Epithelial cell of esophagus (primary cell): ENCODE results near the gene SPATA18.
"Not testable (repeated sequence)": the region's sequence is repeated elsewhere in the genome, so short reads cannot be mapped to it uniquely, and the experiment has no call there.

ENCODE experiments used
- DNase-seq: peaks from one replicate; pipeline ENCODE4 v3.0.0; 2010; ENCODE audit warnings: low read depth
- H3K4me3 ChIP-seq: 2 replicates; pipeline ENCODE4 v1.5.1; 2011; ENCODE audit warnings: mild to moderate bottlenecking, low read length, control low read depth
- TF ChIP-seq, protein P1 (sequence below): IDR thresholded peaks from 2 replicates; pipeline ENCODE4 v1.5.1; 2011; ENCODE audit warnings: low read depth, mild to moderate bottlenecking, low read length, control low read depth, inconsistent platforms; ENCODE audit not compliant: insufficient read depth; ENCODE audit errors: missing control alignments

SPATA18 gene

DNA sequence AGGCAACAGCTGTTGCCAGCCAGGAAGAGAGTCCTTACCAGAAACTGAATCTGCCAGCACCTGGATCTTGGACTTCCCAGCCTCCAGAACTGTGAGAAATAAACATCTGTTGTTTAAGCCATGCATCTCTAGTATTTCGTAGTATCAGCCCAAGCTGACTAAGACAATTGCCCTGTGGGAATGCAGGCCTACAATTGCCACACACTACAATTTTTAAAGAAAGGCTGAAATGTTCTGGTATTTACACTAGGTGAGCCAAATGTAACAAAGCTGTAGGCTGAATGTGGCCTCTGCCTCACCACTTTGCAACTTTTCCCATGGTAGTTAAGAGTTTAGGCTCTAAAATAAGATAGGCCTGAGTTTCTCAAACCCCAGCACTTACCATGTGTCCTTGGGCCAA, 59.1 kb downstream of the SPATA18 start:
- TF ChIP-seq, protein P1, sequence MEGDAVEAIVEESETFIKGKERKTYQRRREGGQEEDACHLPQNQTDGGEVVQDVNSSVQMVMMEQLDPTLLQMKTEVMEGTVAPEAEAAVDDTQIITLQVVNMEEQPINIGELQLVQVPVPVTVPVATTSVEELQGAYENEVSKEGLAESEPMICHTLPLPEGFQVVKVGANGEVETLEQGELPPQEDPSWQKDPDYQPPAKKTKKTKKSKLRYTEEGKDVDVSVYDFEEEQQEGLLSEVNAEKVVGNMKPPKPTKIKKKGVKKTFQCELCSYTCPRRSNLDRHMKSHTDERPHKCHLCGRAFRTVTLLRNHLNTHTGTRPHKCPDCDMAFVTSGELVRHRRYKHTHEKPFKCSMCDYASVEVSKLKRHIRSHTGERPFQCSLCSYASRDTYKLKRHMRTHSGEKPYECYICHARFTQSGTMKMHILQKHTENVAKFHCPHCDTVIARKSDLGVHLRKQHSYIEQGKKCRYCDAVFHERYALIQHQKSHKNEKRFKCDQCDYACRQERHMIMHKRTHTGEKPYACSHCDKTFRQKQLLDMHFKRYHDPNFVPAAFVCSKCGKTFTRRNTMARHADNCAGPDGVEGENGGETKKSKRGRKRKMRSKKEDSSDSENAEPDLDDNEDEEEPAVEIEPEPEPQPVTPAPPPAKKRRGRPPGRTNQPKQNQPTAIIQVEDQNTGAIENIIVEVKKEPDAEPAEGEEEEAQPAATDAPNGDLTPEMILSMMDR = no peak
- DNase-seq = peak; percentile 51
- no peak overlapping the region for H3K4me3 ChIP-seq

DNA sequence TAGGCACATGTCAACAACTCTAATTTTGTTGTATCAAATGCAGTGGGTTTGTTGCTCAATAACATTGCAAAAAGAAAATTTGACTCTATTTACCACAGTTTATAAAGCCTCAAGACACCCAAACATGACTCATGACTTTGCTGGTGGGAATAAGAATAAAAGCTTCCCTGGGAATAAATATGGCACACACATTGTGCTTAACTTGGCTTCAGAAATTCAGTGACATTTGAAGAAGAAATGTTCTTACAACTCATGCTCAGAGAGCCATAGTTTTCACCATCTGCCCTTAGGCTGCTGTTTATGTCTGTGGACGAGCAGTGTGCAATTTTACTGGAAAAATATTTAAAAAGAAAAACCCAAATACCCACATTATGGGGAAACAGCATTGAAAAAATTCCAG, 60.9 kb downstream of the SPATA18 start:
- no peak for DNase-seq
- TF ChIP-seq, protein P1 = no peak

DNA sequence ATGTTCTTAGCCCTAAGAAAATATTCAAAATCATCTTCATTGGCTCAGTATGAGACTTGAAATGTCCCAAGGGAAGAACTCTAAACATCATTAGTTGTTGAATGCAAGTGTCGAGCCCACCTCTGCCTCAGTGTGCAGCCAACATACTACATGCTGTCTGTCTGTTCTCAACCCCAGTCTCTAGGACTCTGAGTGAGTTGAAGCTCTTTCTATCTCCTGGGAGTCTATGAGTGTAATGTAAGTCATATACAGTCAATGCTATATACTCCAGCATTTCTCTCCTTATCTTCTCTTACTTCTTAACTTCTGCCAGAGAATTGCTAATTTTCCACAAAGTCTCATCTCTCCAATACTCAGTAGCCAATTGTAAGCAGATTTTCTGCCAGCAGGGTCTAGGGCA, 61.3 kb downstream of the SPATA18 start:
- DNase-seq = no peak
- TF ChIP-seq, protein P1 = no peak
- no peak overlapping the region for H3K4me3 ChIP-seq

More for the DNA sequence above, 60.9 kb downstream of the SPATA18 start:
- H3K4me3 ChIP-seq = no peak overlapping the region

DNA sequence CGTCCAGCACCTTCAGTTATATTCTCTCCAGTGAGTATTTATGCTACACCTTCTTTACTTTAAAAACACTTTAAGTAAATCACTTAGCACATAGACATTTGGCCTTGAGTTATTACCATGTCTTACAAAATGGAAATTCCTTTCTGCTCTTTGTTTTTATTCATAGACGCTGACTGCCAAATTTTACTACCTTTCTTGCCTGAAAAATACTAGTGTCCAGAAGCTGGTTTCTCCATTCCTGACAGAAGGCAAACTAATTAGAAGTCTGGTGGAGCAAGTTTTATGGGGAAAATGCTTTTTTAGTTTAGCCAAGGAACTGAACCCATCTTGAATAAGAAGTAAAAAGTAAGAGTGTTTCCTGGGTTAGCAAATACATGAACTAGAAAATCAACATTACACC, 65.5 kb downstream of the SPATA18 start:
- TF ChIP-seq, protein P1 = no peak
- no peak overlapping the region for H3K4me3 ChIP-seq
- DNase-seq = no peak

DNA sequence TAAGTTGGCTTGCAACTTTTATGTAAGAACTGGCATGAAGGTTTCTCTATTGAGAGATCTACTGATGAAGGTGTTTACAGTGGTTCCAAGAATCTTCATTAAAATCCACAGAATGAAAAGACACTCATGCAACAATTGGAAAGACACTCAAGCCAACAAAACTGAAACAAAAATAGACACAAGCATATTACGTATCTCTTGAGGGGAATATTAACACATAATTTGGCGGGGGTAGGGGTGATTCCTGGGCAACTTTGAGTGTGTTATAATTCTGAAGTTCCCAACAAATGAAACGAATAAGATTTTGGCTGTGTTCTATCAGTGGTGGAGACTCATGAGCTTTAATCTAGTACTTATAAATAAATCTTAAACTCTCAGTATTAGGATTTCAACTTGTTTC, 75.1 kb downstream of the SPATA18 start:
- DNase-seq = no peak
- TF ChIP-seq, protein P1 = no peak
- H3K4me3 ChIP-seq = no peak overlapping the region

DNA sequence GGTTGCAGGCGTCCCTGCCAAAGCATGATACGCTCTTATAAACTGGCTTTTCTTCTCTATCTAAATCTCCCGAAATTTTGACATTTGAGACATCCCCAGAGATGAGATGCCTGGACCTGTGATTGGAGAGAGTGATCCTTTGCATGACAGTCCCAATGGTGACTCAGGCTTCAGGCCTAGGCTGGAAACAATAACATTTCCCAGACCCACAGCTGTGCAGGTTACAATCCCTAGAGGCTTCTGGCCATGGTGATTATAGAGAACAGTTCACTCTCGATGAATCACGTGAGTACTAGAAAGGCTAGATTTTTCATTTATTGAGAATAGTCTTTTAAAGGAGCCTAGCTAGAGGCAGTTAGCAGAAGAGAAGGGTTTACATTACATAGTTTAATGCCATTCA, 75.9 kb downstream of the SPATA18 start:
- peak; percentile 46 for DNase-seq
- TF ChIP-seq, protein P1 = no peak
- H3K4me3 ChIP-seq = no peak overlapping the region

DNA sequence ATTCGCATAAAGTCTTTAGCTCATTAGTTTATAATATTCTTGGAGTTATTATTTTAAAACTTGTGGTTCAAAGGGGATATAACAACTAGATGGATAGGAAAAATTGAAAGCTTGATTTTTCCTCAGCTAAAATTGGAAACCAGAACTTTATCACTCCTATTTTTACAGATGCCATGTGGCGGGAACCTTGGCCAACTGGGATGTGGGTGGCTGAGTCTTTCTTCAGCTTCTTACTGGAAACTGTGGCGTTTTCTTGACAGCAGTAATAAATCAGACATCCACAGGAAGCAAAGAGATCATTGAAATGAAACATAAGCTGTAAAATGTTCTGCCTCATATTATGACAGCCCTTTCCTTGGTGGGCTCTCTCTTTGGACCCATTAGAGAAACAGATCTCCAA, 84.1 kb downstream of the SPATA18 start:
- H3K4me3 ChIP-seq = no peak overlapping the region
- TF ChIP-seq, protein P1 = no peak
- DNase-seq = no peak

DNA sequence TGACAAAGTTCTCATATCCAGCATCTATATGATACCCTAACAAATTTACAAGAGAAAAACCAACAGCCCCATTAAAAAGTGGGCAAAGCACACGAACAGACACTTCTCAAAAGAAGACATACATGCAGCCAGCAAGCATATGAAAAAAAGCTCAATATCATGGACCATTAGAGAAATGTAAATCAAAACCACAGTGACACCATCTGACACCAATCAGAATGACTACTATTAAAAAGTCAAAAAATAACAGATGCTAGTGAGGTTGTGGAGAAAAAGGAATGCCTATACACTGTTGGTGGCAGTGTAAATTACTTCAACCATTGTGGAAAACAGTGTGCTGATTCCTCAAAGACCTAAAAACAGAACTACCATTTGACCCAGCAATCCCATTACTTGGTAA, 86.0 kb downstream of the SPATA18 start:
- not testable (repeated sequence) for H3K4me3 ChIP-seq
- DNase-seq = peak; percentile 8
